Gastroesophageal sphincter (tissue), 3 donors: Measurements from ENCODE around the gene LEP.

Source experiments
- EP300 ChIP-seq: sonication (generic); formaldehyde crosslinking; IDR thresholded peaks from one replicate; pipeline ENCODE4 v1.6.1; 2017; ENCODE audit warnings: antibody characterized with exemption, mild to moderate bottlenecking
- POLR2A ChIP-seq, 2 donors: fragments of 450-650 bp; IDR thresholded peaks; one replicate each; pipeline ENCODE4 v1.6.1; 2017; ENCODE audit warnings: antibody characterized with exemption in 2 of 2, mild to moderate bottlenecking in 2 of 2, moderate library complexity in 1 of 2
- POLR2AphosphoS5 ChIP-seq: sonication (generic); formaldehyde crosslinking; IDR thresholded peaks from one replicate; pipeline ENCODE4 v1.6.1; 2017; ENCODE audit warnings: antibody characterized with exemption
- TF ChIP-seq, protein P1 (sequence below), 4 experiments: fragments of 200-600 bp in 2 of 4; fragments of 450-650 bp in 2 of 4; sonication (generic) in 1 of 4; IDR thresholded peaks; one replicate each; pipeline ENCODE4 v1.5.1; 2017 to 2019; ENCODE audit warnings: antibody characterized with exemption in 4 of 4, mild to moderate bottlenecking in 2 of 4, moderate library complexity in 2 of 4

DNA sequence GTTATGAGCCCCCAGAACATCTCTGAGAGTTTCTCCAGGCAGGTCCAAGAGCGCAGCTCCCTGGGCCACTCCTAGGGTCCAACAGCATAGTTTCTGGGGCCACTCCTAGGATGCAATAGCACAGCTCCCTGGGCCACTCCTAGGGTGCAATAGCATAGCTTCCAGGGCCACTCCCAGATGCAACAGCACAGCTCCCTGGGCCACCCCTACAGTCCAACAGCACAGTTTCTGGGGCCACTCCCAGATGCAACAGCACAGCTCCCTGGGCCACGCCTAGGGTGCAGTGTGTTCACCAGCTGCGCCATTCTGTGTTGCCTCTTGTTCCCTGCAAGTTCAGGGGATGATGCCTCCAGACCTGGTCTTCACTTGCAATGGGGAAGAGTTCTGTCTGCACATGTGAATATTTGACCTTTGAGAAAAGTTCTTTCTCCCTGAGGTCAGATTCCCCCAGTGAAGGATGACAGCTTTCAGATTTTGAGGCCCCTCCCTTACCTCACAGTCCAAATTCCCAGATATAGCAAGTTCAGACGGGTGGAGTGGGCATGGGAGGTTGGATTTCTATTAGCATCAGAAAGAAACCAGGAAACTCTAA is 43.0 kb upstream of the LEP start:
- TF ChIP-seq, protein P1, sequence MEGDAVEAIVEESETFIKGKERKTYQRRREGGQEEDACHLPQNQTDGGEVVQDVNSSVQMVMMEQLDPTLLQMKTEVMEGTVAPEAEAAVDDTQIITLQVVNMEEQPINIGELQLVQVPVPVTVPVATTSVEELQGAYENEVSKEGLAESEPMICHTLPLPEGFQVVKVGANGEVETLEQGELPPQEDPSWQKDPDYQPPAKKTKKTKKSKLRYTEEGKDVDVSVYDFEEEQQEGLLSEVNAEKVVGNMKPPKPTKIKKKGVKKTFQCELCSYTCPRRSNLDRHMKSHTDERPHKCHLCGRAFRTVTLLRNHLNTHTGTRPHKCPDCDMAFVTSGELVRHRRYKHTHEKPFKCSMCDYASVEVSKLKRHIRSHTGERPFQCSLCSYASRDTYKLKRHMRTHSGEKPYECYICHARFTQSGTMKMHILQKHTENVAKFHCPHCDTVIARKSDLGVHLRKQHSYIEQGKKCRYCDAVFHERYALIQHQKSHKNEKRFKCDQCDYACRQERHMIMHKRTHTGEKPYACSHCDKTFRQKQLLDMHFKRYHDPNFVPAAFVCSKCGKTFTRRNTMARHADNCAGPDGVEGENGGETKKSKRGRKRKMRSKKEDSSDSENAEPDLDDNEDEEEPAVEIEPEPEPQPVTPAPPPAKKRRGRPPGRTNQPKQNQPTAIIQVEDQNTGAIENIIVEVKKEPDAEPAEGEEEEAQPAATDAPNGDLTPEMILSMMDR (IDR thresholded peaks at IDR 0.05) = no peak
- no peak for TF ChIP-seq POLR2A (IDR thresholded peaks at IDR 0.05)
- TF ChIP-seq POLR2AphosphoS5 = no peak
- TF ChIP-seq EP300 = no peak
